AG09309 (cell line): ENCODE data around the gene PCSK5.

ENCODE experiments used
- DNase-seq: peaks from one replicate; pipeline ENCODE4 v3.0.0-alpha.2; 2010; ENCODE audit warnings: low read depth
- H3K4me3 ChIP-seq: 2 replicates; pipeline ENCODE4 v1.5.1; 2011; ENCODE audit warnings: mild to moderate bottlenecking, low read depth, low read length, moderate library complexity; ENCODE audit not compliant: control insufficient read depth
- CTCF ChIP-seq: IDR thresholded peaks from 2 replicates; pipeline ENCODE4 v1.5.1; 2011; ENCODE audit warnings: mild to moderate bottlenecking, low read depth, low read length, inconsistent platforms; ENCODE audit not compliant: insufficient read depth, control insufficient read depth; ENCODE audit errors: missing control alignments

The PCSK5 gene

GRCh38 chr9:76022317-76022716, 131.8 kb downstream of the PCSK5 start:
- no peak for DNase-seq
- no peak overlapping the region for H3K4me3 ChIP-seq
- no peak for TF ChIP-seq CTCF

DNA sequence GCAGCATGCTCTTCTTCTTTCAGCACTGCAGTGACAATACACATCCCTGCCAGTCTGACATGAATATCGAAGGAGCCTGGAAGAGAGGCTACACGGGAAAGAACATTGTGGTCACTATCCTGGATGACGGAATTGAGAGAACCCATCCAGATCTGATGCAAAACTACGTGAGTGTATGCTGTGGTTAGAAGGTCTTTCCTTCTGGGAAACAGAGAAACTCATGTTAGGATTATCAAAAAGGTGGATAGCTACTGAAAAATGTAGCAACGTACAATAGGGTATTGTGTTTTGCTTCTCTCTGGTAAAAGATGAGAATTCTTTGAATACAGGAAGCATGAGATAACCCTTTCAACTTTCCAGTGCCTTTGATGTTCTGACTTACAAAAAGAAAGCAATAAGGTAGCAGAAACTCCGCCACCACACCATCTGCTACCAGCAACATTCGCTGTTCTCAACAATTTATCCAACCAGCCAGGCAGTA, 133.3 kb downstream of the PCSK5 start:
- TF ChIP-seq CTCF: no peak
- no peak for DNase-seq
- H3K4me3 ChIP-seq: no peak overlapping the region

DNA sequence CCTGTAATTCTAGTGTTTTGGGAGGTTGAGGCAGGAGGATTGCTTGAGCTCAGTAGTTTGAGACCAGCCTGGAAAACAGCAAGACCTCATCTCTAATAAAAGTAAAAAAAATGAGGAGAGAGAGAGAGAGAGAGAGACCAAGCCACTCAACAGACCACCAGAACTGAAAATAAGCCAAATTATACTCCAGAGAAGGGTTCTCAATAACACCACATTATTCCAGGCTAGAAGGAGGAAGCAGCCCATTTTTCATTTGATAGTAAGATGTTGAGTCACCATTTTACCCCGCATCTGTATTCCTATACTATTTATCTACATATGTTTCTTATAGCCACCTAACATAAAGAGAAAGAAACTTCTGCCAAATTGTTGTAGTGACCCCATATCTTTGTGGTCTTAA, 134.8 kb downstream of the PCSK5 start:
- H3K4me3 ChIP-seq: no peak overlapping the region
- no peak for DNase-seq
- TF ChIP-seq CTCF: no peak

GRCh38 chr9:76026796-76027195, 136.3 kb downstream of the PCSK5 start:
- no peak for TF ChIP-seq CTCF
- no peak overlapping the region for H3K4me3 ChIP-seq
- DNase-seq: no peak

DNA sequence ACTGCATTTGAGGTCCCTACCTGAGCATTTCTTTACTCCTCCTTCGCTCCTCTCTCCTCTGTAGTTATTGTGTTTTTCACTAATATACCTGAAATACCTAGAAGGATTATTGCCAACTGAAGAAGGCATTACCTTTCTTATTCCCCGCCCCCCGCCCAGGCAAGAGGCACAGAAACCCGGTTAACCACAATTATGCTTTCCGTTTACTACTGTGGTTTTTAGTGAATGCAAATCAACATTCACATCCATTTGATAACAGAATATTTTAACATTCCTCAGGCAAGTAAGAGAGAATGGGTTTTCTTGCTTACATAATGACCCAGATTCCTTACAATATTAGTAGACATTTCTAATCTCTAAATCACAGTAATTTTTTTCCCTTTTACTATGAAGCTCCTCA, 136.9 kb downstream of the PCSK5 start:
- TF ChIP-seq CTCF: no peak
- DNase-seq: no peak

DNA sequence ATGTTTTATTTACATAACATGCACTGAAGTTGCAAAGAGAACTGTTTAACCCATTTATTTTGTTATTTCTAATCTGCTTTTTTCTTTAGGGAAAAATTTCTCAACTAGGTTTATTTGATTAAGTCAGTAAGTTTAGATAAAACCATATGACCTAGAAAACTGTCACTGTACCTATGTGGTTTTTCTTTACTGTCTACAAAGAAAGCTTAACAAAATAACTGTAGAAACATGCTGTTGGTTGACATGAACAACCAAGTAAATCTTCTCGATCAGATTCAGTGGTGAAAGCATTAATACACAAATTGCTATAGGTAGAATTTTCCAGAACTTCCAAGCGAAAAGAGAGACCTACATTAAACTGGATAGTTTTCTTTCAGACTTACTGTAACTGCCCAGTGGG, 137.4 kb downstream of the PCSK5 start:
- TF ChIP-seq CTCF: no peak
- DNase-seq: no peak
- no peak overlapping the region for H3K4me3 ChIP-seq

More for the DNA sequence above, 136.9 kb downstream of the PCSK5 start:
- no peak overlapping the region for H3K4me3 ChIP-seq

GRCh38 chr9:76032038-76032796, 141.7 kb downstream of the PCSK5 start:
- no peak overlapping the region for H3K4me3 ChIP-seq
- DNase-seq: no peak
- TF ChIP-seq CTCF: no peak
